Astrocyte (in vitro differentiated cells and primary cell): Measurements from ENCODE around the gene MRRF.

ENCODE experiments used
- EZH2 ChIP-seq: IDR thresholded peaks from 2 replicates; pipeline ENCODE4 v1.6.1; 2012; ENCODE audit warnings: mild to moderate bottlenecking, low read length, inconsistent platforms; ENCODE audit not compliant: insufficient read depth
- TF ChIP-seq, protein P1 (sequence below): IDR thresholded peaks from 2 replicates; pipeline ENCODE4 v1.5.1; 2011; ENCODE audit warnings: low read depth, mild to moderate bottlenecking, inconsistent platforms, low read length, moderate library complexity; ENCODE audit not compliant: insufficient read depth

DNA sequence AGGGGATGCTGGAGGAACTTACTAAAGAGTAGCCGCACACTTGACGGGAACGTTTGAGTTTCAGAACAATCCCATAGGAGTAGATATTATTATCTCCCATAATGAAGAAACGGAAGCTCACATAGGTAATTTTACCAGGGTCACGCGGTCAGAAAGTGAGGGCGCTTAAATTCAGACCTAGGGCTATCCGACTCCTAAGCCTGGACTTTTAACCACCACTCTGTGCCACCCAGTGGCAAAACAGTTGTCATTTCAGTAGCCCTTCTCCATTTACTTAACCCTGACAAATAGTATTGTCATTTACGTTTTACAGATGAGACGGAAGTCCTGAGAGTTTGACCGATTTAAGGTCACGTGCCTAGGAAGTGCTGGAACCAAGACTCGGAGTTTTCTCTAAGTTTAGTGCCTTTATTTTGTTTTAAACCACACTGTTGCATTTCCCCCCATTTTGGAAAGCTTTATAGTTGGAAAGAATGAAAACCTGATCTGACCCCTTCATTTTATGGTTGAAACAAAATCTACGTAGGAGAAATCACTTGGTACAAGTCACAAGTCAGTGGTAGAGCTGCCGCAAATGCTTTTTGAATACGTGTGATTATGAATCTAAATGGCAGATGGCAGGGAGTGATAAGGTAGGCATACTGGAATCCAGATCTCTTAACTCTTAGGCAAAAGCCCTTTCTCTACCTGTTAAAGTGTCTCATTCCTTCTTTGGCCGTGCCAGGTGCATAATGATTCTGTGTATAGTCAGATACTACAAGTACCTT, 650 bp downstream of the MRRF start:
- TF ChIP-seq, protein P1, sequence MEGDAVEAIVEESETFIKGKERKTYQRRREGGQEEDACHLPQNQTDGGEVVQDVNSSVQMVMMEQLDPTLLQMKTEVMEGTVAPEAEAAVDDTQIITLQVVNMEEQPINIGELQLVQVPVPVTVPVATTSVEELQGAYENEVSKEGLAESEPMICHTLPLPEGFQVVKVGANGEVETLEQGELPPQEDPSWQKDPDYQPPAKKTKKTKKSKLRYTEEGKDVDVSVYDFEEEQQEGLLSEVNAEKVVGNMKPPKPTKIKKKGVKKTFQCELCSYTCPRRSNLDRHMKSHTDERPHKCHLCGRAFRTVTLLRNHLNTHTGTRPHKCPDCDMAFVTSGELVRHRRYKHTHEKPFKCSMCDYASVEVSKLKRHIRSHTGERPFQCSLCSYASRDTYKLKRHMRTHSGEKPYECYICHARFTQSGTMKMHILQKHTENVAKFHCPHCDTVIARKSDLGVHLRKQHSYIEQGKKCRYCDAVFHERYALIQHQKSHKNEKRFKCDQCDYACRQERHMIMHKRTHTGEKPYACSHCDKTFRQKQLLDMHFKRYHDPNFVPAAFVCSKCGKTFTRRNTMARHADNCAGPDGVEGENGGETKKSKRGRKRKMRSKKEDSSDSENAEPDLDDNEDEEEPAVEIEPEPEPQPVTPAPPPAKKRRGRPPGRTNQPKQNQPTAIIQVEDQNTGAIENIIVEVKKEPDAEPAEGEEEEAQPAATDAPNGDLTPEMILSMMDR = no peak
- TF ChIP-seq EZH2 = no peak
